Stomach (tissue), 9 donors: ENCODE measurements around the gene FASTK. TPM values are rescaled to one million over a fixed set of nuclear protein-coding genes. Genes with fewer than 3 reads are reported as not detected.

Experiments
- DNase-seq, 2 donors: peaks; one replicate each; pipeline versions ENCODE4 v3.0.0 to v3.0.0-alpha.2; 2013 to 2019
- H3K27ac ChIP-seq, 5 donors: fragments of 200-600 bp in 4 of 5; sonication (generic) in 4 of 5; one replicate each; pipeline ENCODE4 v1.5.1; 2013 to 2019; ENCODE audit warnings: mild to moderate bottlenecking in 1 of 5, moderate library complexity in 1 of 5
- H3K27me3 ChIP-seq, 3 donors: fragments of 200-600 bp; sonication (generic); one replicate each; pipeline ENCODE4 v1.5.1; 2017 to 2019; ENCODE audit warnings: mixed run types in 1 of 3
- H3K36me3 ChIP-seq, 4 donors: fragments of 200-600 bp; sonication (generic); 1 replicate in 3 of 4; 2 replicates in 1 of 4; pipeline ENCODE4 v1.5.1; 2016 to 2019
- H3K4me1 ChIP-seq, 4 donors: fragments of 200-600 bp; sonication (generic); one replicate each; pipeline ENCODE4 v1.5.1; 2016 to 2019
- H3K4me3 ChIP-seq, 4 donors: fragments of 200-600 bp; sonication (generic) in 3 of 4; one replicate each; pipeline ENCODE4 v1.5.1; 2016 to 2019; ENCODE audit warnings: mild to moderate bottlenecking in 1 of 4
- H3K9me3 ChIP-seq, 4 donors: fragments of 200-600 bp; sonication (generic); one replicate each; pipeline ENCODE4 v1.5.1; 2016 to 2019
- CTCF ChIP-seq, 7 experiments: fragments of 450-650 bp in 4 of 7; fragments of 200-600 bp in 3 of 7; sonication (generic) in 3 of 7; IDR thresholded peaks; one replicate each; pipeline ENCODE4 v1.5.1; 2016 to 2019; ENCODE audit warnings: antibody characterized with exemption in 7 of 7, control low read depth in 2 of 7, mild to moderate bottlenecking in 1 of 7
- EP300 ChIP-seq: sonication (generic); formaldehyde crosslinking; IDR thresholded peaks from one replicate; pipeline ENCODE4 v1.6.1; 2017; ENCODE audit warnings: antibody characterized with exemption
- POLR2A ChIP-seq, 4 donors: fragments of 450-650 bp; IDR thresholded peaks; one replicate each; pipeline ENCODE4 v1.6.1; 2016; ENCODE audit warnings: antibody characterized with exemption in 4 of 4, control low read depth in 2 of 4, mild to moderate bottlenecking in 1 of 4, moderate library complexity in 1 of 4
- POLR2AphosphoS5 ChIP-seq, 3 donors: sonication (generic); formaldehyde crosslinking; IDR thresholded peaks; one replicate each; pipeline ENCODE4 v1.6.1; 2016; ENCODE audit warnings: antibody characterized with exemption in 3 of 3
- WGBS, 5 donors: extraction: QIAGEN DNeasy Blood & Tissue Kit in 3 of 5; methylation state at CpG; one replicate each; pipeline versions ENCODE4 v1.1.5 to v1.1.7; 2013 to 2018; 5-methylcytosine and 5-hydroxymethylcytosine counted together
- intact Hi-C: fragments of 100-400 bp; cut with DNase I; formaldehyde crosslinking; loops from one replicate; pipeline ENCODE4 v1.15.1; 2023; ENCODE audit warnings: low total_unique reads
- polyA plus RNA-seq, 3 donors: library from polyadenylated mRNA; stranded (reverse); fragments of 200-250 nt; gene quantifications; one replicate each; pipeline ENCODE4 v1.2.3, GENCODE V29; 2013
- total RNA-seq, 5 donors: library from RNA; depleted of rRNA; stranded (reverse); fragments of >200 nt; gene quantifications; one replicate each; pipeline versions ENCODE4 v1.1.0 to v1.2.3, GENCODE V29; 2014 to 2016
- donor health status: healthy with polysubstance abuse.
- donor health status: Bipolar disorder and iron deficiency.
- donor health status: healthy.

The FASTK gene
- total and polyA plus RNA-seq, 8 donors = 40.0 to 415 (median 122) TPM

- peaks cover 66 to 88% (median 87%) of the 10 kb centered on the region in 4 donors for H3K36me3 ChIP-seq
- H3K4me1 ChIP-seq = peaks cover 23 to 29% (median 27%) of the 10 kb centered on the region in 4 donors
- H3K4me3 ChIP-seq = no peak overlapping the region
- no peak overlapping the region for H3K27ac ChIP-seq
- intact Hi-C loops = no loop called here
- WGBS, 5 donors = 76 to 90% (median 85%) methylated on average over 16 to 17 of the region's 17 CpGs
- no peak for DNase-seq
- no peaks in the 10 kb centered on the region for H3K27me3 ChIP-seq
- TF ChIP-seq POLR2A (IDR thresholded peaks at IDR 0.05) (no peak), EP300 (no peak), POLR2AphosphoS5 (IDR thresholded peaks at IDR 0.05) (no peak), CTCF (IDR thresholded peaks at IDR 0.05) (no peak)
- H3K9me3 ChIP-seq = no peaks in the 10 kb centered on the region
Observed at GRCh38 chr7:151073990-151074389, 6.6 kb downstream of the FASTK start.

GRCh38 chr7:151071032-151071866 lies 9.4 kb downstream of the FASTK start:
- no peaks in the 10 kb centered on the region for H3K9me3 ChIP-seq
- no peak for DNase-seq
- intact Hi-C loops = no loop called here
- 88 to 91% (median 89%) methylated on average over 17 to 39 of the region's 39 CpGs for WGBS, 5 donors
- no peaks in the 10 kb centered on the region for H3K27me3 ChIP-seq
- TF ChIP-seq CTCF (IDR thresholded peaks at IDR 0.05) (no peak), EP300 (no peak), POLR2AphosphoS5 (IDR thresholded peaks at IDR 0.05) (no peak), POLR2A (IDR thresholded peaks at IDR 0.05) (no peak)
- peaks cover 90 to 100% (median 100%) of the 10 kb centered on the region in 4 donors for H3K36me3 ChIP-seq
- H3K4me1 ChIP-seq = peaks cover 0 to 2% (median under 1%) of the 10 kb centered on the region in 4 donors
- no peak overlapping the region for H3K27ac ChIP-seq
- no peak overlapping the region for H3K4me3 ChIP-seq

- no peaks in the 10 kb centered on the region for H3K27me3 ChIP-seq
- intact Hi-C loops = no loop called here
- no peak for DNase-seq
- H3K36me3 ChIP-seq = peaks cover 89 to 100% (median 100%) of the 10 kb centered on the region in 4 donors
- no peak overlapping the region for H3K27ac ChIP-seq
- no peak overlapping the region for H3K4me3 ChIP-seq
- peaks cover 0 to 1% (median 0%) of the 10 kb centered on the region in 4 donors for H3K4me1 ChIP-seq
- WGBS, 5 donors = 89 to 99% (median 93%) methylated on average over 8 to 15 of the region's 15 CpGs
- TF ChIP-seq POLR2A (IDR thresholded peaks at IDR 0.05) = no peak
- TF ChIP-seq CTCF (IDR thresholded peaks at IDR 0.05) = no peak
- TF ChIP-seq EP300 = no peak
- H3K9me3 ChIP-seq = no peaks in the 10 kb centered on the region
Observed at GRCh38 chr7:151070574-151070960, 10.0 kb downstream of the FASTK start.

- WGBS, 5 donors = 64 to 88% (median 81%) methylated on average over 4 to 17 of the region's 17 CpGs
- H3K27me3 ChIP-seq = no peaks in the 10 kb centered on the region
- TF ChIP-seq CTCF (IDR thresholded peaks at IDR 0.05) = no peak
- no peak for TF ChIP-seq POLR2A (IDR thresholded peaks at IDR 0.05)
- no peak for TF ChIP-seq POLR2AphosphoS5 (IDR thresholded peaks at IDR 0.05)
- no peak for TF ChIP-seq EP300
Observed at GRCh38 chr7:151069841-151070573, 10.6 kb downstream of the FASTK start.

More at GRCh38 chr7:151069841-151070573, 10.6 kb downstream of the FASTK start:
- Histone ChIP-seq H3K36me3 (peaks cover 89 to 100% (median 100%) of the 10 kb centered on the region in 4 donors), H3K4me1 (peaks cover 0 to 4% (median 2%) of the 10 kb centered on the region in 4 donors), H3K9me3 (no peaks in the 10 kb centered on the region), H3K4me3 (no peak overlapping the region), H3K27ac (no peak overlapping the region)
- intact Hi-C loops = loop anchor here (10.0 kb wide), 1 partner anchor 45 kb away; no protein-coding TSS in a partner anchor
- no peak for DNase-seq
